Activated B cell treated with CpG ODN at 0.5 μM for 24 hours (primary cell): ENCODE results near the gene S100A4. TPM values are rescaled to one million over a fixed set of nuclear protein-coding genes. Genes with fewer than 3 reads are reported as not detected.

Experiments used
- ATAC-seq: fragments of 200-7000 bp; cut with Tn5 transposase; one replicate; pipeline ENCODE4 v1.10.0; 2021; ENCODE audit warnings: low read depth, mild to moderate bottlenecking, moderate library complexity
- CTCF ChIA-PET: fragments of 350-600 bp; sonication (Branson Sonifier 250); formaldehyde crosslinking; loops from one replicate; lab custom pipeline; 2021; ENCODE audit warnings: antibody characterized with exemption; lab: Charles Lee
- POLR2A ChIA-PET: fragments of 350-600 bp; sonication (Branson Sonifier 250); formaldehyde crosslinking; loops from one replicate; lab custom pipeline; 2021; ENCODE audit warnings: antibody characterized with exemption; lab: Charles Lee
- DNase-seq: peaks from one replicate; pipeline ENCODE4 v3.0.0; 2022
- H3K27ac Mint-ChIP-seq: one replicate; pipeline ENCODE4 v1.8.0; 2020; ENCODE audit warnings: mixed read lengths
- H3K27me3 Mint-ChIP-seq: one replicate; pipeline ENCODE4 v1.8.0; 2021; ENCODE audit warnings: mixed read lengths
- H3K36me3 Mint-ChIP-seq: one replicate; pipeline ENCODE4 v1.8.0; 2021; ENCODE audit warnings: low read depth, mixed read lengths
- H3K4me1 Mint-ChIP-seq: one replicate; pipeline ENCODE4 v1.8.0; 2021; ENCODE audit warnings: mixed read lengths
- H3K4me3 Mint-ChIP-seq: one replicate; pipeline ENCODE4 v1.8.0; 2020; ENCODE audit warnings: mild to moderate bottlenecking, mixed read lengths
- H3K9me3 Mint-ChIP-seq: one replicate; pipeline ENCODE4 v1.8.0; 2020; ENCODE audit warnings: mixed read lengths
- intact Hi-C: fragments of 100-400 bp; cut with micrococcal nuclease; formaldehyde crosslinking; loops from one replicate; pipeline ENCODE4 v1.15.1; 2024
- total RNA-seq: library from RNA; stranded (reverse); gene quantifications from 2 replicates; pipeline ENCODE4 v1.2.3, GENCODE V29; 2022
- TF ChIP-seq, protein P1 (sequence below): fragments of 200-600 bp; IDR thresholded peaks from one replicate; pipeline ENCODE4 v1.8.0; 2022; ENCODE audit warnings: antibody characterized with exemption, mild to moderate bottlenecking

Gene S100A4
- total RNA-seq, 1 donor from 2014 or later = 315 TPM

DNA sequence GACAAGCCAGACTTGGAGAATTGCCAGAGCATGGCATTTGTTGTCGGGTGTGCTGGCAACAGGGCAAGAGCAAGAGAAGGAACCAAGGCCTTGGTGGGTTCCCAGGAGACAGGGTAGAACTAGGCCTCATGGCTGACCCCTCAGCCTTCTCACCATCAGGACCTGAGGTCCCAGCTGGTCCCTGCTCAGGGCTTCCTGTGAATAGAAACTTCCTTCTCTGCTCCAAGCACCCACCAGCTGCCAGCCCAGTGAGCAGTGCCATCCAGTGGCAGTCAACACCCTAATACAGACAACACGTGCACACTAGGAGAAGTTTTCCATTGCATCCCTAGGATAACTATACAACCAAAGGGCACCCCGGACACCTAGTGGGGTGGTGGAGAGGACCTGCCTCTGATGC, 32.6 kb downstream of the S100A4 start:
- ChIA-PET POLR2A (no interaction called here), CTCF (interaction anchor here (1.2 to 3.3 kb wide), 2 partner anchors 32 to 55 kb away, joined by 4 to 11 read pairs; partner anchors contain the start of gene S100A4)
- no peak for DNase-seq
- H3K4me3 Mint-ChIP-seq = no peak overlapping the region
- H3K36me3 Mint-ChIP-seq = no peaks in the 10 kb centered on the region
- H3K4me1 Mint-ChIP-seq = peaks cover 4% of the 10 kb centered on the region
- no peaks in the 10 kb centered on the region for H3K27me3 Mint-ChIP-seq
- H3K9me3 Mint-ChIP-seq = no peaks in the 10 kb centered on the region
- H3K27ac Mint-ChIP-seq = no peak overlapping the region
- intact Hi-C loops = loop anchor here (10.0 kb wide), 1 partner anchor 262 kb away; the partner anchor contains the start of gene SLC27A3
- ATAC-seq = no peak
- TF ChIP-seq, protein P1, sequence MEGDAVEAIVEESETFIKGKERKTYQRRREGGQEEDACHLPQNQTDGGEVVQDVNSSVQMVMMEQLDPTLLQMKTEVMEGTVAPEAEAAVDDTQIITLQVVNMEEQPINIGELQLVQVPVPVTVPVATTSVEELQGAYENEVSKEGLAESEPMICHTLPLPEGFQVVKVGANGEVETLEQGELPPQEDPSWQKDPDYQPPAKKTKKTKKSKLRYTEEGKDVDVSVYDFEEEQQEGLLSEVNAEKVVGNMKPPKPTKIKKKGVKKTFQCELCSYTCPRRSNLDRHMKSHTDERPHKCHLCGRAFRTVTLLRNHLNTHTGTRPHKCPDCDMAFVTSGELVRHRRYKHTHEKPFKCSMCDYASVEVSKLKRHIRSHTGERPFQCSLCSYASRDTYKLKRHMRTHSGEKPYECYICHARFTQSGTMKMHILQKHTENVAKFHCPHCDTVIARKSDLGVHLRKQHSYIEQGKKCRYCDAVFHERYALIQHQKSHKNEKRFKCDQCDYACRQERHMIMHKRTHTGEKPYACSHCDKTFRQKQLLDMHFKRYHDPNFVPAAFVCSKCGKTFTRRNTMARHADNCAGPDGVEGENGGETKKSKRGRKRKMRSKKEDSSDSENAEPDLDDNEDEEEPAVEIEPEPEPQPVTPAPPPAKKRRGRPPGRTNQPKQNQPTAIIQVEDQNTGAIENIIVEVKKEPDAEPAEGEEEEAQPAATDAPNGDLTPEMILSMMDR = no peak

DNA sequence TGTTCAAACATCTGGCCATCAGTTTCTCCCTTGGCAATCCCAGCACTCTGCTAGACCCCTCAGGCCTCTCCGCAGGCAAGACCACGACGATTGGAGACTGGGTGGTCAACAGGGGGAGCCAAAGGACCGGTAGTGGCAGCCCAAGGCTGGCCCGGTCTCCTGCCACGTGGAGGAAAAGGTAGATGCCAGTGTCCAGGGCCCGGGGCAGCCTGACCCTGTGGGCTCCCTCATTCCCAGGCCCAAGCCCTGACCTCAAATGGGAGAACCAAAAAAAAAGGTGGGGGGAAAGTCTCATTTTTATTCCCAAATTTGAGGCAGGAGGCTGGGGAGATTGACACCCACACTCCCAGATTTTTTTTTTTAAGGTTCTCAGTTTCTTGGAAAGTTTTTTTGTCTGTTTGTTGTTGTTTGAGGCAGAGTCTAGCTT, 34.6 kb downstream of the S100A4 start:
- TF ChIP-seq, protein P1 = peak; percentile 81
- ATAC-seq (peak; percentile 97), DNase-seq (peak; percentile 67)
- ChIA-PET POLR2A (interaction anchor here (0.6 to 2.2 kb wide), 5 partner anchors 24 to 479 kb away, joined by 3 to 8 read pairs (median 3); partner anchors contain the start of genes CHTOP, RPS27 and S100A6), CTCF (interaction anchor here (0.7 to 6.3 kb wide), 24 partner anchors 9 to 477 kb away, joined by 3 to 113 read pairs (median 4); partner anchors contain the start of genes CHTOP, RAB13, S100A13 and S100A4)
- Mint-ChIP-seq H3K27ac (no peak overlapping the region), H3K4me1 (peaks cover 4% of the 10 kb centered on the region), H3K27me3 (no peaks in the 10 kb centered on the region), H3K9me3 (no peaks in the 10 kb centered on the region), H3K4me3 (no peak overlapping the region), H3K36me3 (no peaks in the 10 kb centered on the region)
- intact Hi-C loops = loop anchor here (1.0 to 10.0 kb wide), 10 partner anchors 22 to 762 kb away; partner anchors contain the start of genes CHTOP, HAX1, ILF2 and RAB13

DNA sequence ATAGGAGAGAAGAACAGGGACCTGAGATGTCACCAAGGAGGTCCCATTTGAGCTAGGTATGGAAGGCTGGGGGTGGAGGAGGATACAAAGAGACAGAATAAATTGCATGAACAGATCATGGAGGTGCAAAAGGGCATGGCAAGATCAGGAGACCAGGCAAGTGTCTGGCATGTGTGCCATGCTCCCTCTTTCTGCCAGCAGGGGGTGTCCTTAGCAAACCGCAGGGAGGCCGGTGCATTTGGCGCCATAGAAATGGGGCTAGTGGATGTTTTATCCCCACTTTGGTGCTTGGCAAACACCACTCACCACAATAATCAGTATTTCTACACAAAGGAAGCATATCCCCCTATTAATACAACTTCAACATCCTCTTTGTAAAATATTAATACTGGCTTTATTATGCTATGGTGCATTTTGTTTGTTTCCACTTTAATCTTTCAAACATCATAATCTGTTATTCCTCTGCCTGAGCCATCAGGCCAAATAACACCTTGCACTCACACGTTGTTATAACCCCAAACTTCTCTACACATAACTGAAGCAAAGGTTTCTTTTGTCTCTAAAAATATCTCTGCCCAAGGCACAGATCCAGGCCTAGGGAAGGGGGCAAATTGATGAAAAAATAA, 35.8 kb downstream of the S100A4 start:
- TF ChIP-seq, protein P1 = no peak
- POLR2A ChIA-PET = no interaction called here
- H3K36me3 Mint-ChIP-seq = no peaks in the 10 kb centered on the region
- no peaks in the 10 kb centered on the region for H3K27me3 Mint-ChIP-seq
- intact Hi-C loops = loop anchor here (2.0 to 10.0 kb wide), 6 partner anchors 125 to 763 kb away; partner anchors contain the start of genes CHTOP, HAX1, ILF2 and RAB13
- CTCF ChIA-PET = interaction anchor here (0.6 to 6.3 kb wide), 19 partner anchors 8 to 886 kb away, joined by 3 to 113 read pairs (median 6); partner anchors contain the start of genes CHTOP, RAB13, S100A13 and S100A4
- ATAC-seq (peak; percentile 63), DNase-seq (peak; percentile 43)
- no peak overlapping the region for H3K4me3 Mint-ChIP-seq
- H3K27ac Mint-ChIP-seq = no peak overlapping the region
- H3K4me1 Mint-ChIP-seq = peaks cover 4% of the 10 kb centered on the region
- H3K9me3 Mint-ChIP-seq = no peaks in the 10 kb centered on the region

DNA sequence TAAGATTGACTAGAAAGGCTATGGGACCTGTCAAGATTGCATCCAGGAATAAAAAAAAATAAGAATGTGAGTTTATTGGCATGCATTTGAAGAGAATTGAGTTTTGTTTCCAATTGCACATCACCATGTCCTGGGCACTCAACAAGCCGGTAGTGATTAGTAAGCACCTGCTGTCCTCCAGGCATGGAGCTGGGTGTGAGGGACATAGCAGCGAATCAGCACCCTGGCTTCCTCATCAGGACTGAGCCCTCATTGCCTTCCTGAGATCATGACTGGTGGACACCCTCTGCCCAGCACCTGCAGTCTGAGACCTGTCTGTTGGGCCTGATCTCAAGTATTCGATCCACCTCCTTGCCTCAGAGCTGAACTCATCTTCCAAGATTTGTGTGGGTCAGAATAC, 36.6 kb downstream of the S100A4 start:
- TF ChIP-seq, protein P1 = no peak
- POLR2A ChIA-PET = no interaction called here
- ATAC-seq (no peak), DNase-seq (no peak)
- Mint-ChIP-seq H3K36me3 (no peaks in the 10 kb centered on the region), H3K4me3 (no peak overlapping the region), H3K27ac (no peak overlapping the region), H3K9me3 (no peaks in the 10 kb centered on the region), H3K4me1 (peaks cover 4% of the 10 kb centered on the region), H3K27me3 (peaks cover 4% of the 10 kb centered on the region)
- intact Hi-C loops = no loop called here
- CTCF ChIA-PET = interaction anchor here (3.1 to 6.3 kb wide), 3 partner anchors 25 to 61 kb away, joined by 22 to 113 read pairs (median 32); partner anchors contain the start of genes S100A4 and S100A6
